GM19043 (cell line): ENCODE measurements around the gene TLE2.
"Not testable (repeated sequence)": the region's sequence is repeated elsewhere in the genome, so short reads cannot be mapped to it uniquely, and the experiment has no call there.

Experiments
- ATAC-seq: cut with Tn5 transposase; IDR thresholded peaks from one replicate; pipeline ENCODE4 v1.9.1; 2021; ENCODE audit warnings: low read depth; ENCODE audit not compliant: unreplicated experiment

TLE2 gene

GRCh38 chr19:3015126-3016057 is 13.7 kb downstream of the TLE2 start:
- ATAC-seq, result no peak

- ATAC-seq, result no peak
Measured at GRCh38 chr19:3014135-3014534, 14.9 kb downstream of the TLE2 start.

GRCh38 chr19:3013263-3013725 is 15.8 kb downstream of the TLE2 start:
- no peak for ATAC-seq

GRCh38 chr19:3012621-3013262 is 16.3 kb downstream of the TLE2 start:
- ATAC-seq, result no peak

- not testable (repeated sequence) for ATAC-seq
Measured at GRCh38 chr19:3012059-3012458, 17.0 kb downstream of the TLE2 start.

GRCh38 chr19:3010871-3011270 is 18.2 kb downstream of the TLE2 start:
- ATAC-seq, result no peak

GRCh38 chr19:3008994-3009393 is 20.1 kb downstream of the TLE2 start:
- no peak for ATAC-seq

GRCh38 chr19:3007975-3008374 is 21.1 kb downstream of the TLE2 start:
- ATAC-seq, result no peak

- ATAC-seq, result no peak
Measured at GRCh38 chr19:3006075-3006767, 22.9 kb downstream of the TLE2 start.

GRCh38 chr19:3005345-3005744 is 23.7 kb downstream of the TLE2 start:
- ATAC-seq, result no peak

- ATAC-seq, result no peak
Measured at GRCh38 chr19:3004522-3004921, 24.6 kb downstream of the TLE2 start.

- ATAC-seq, result no peak
Measured at GRCh38 chr19:3003046-3003445, 26.0 kb downstream of the TLE2 start.

GRCh38 chr19:3001235-3001800 is 27.8 kb downstream of the TLE2 start:
- no peak for ATAC-seq

- no peak for ATAC-seq
Measured at GRCh38 chr19:2998642-2999041, 30.4 kb downstream of the TLE2 start.

GRCh38 chr19:2997720-2998119 is 31.4 kb downstream of the TLE2 start:
- no peak for ATAC-seq

- no peak for ATAC-seq
Measured at GRCh38 chr19:2994588-2995131, 34.4 kb downstream of the TLE2 start.

- ATAC-seq, result no peak
Measured at GRCh38 chr19:2993579-2993978, 35.5 kb downstream of the TLE2 start.

- no peak for ATAC-seq
Measured at GRCh38 chr19:2992958-2993357, 36.1 kb downstream of the TLE2 start.

- not testable (repeated sequence) for ATAC-seq
Measured at GRCh38 chr19:2992333-2992732, 36.7 kb downstream of the TLE2 start.

- ATAC-seq, result no peak
Measured at GRCh38 chr19:2989236-2989946, 39.7 kb downstream of the TLE2 start.
